NCI-H2029 treated with DMSO at 0.1 percent for 48 hours (cell line): Measurements from ENCODE around the gene LBR.
A peak's percentile ranks its signal among the peaks of the same experiment; 100 is the strongest.

ENCODE experiments used
- DNase-seq: peaks from one replicate; lab custom pipeline; 2025; lab: John Stamatoyannopoulos, UW

Gene LBR

GRCh38 chr1:225464851-225465792, 37.3 kb upstream of the LBR start:
- peak; percentile 12 for DNase-seq

GRCh38 chr1:225462714-225463574, 35.1 kb upstream of the LBR start:
- DNase-seq: peak; percentile 30

DNA sequence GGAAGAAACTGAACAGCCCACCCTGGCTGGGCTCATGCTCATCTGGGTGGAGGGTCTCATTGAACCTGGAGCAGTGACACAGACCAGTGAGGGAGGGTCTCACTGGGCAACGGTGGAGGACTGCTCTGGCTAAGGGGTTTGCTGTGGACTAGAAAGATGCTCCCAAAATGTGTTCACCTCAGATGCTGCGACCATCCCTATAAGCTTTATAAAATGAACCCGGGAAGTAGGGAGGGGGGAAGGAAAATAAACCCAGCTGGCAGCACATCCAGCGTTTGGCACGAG, 34.5 kb upstream of the LBR start:
- no peak for DNase-seq

DNA sequence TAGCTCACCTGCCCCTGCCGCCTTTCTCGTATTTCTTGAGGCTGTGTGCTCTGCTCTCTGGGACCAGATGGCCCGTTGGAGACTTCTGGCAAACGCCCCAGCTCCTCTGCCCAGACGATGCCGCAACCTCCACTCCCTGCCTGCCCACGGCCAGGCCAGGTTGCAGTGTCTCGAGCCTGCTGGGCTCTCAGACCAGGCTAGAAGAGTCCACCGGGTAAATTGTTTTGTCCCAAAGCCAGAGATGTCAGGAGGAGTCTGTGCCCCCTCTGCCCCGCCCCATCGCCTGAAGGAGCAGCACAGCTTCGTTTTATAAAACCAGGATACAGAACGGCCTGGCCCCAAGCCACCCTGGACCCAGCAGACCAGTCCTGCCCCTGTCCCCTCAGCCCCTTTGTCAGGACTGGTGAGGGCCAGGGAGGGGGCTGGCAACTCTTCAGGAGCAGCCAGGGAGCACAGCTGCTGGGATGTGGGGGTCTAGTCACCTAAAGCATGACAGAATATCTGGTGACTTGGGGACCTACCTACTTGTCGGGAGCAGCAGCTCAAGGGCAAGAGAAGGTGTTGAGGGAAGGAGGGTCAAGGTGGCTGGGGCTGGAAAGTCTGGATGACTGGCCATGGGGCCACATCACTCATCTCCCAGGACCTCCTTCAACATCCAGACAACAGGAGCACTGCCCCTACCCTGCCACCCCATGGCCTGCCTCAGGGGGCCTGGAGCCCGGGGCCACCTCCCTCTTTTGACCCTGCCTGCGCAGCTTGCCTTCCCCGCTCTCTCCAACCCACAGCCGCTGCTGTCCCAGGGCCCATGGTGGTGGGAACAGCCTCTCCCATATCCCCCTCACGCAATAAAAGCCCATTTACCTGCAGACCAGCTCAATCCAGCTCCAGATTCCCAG, 33.9 kb upstream of the LBR start:
- no peak for DNase-seq

DNA sequence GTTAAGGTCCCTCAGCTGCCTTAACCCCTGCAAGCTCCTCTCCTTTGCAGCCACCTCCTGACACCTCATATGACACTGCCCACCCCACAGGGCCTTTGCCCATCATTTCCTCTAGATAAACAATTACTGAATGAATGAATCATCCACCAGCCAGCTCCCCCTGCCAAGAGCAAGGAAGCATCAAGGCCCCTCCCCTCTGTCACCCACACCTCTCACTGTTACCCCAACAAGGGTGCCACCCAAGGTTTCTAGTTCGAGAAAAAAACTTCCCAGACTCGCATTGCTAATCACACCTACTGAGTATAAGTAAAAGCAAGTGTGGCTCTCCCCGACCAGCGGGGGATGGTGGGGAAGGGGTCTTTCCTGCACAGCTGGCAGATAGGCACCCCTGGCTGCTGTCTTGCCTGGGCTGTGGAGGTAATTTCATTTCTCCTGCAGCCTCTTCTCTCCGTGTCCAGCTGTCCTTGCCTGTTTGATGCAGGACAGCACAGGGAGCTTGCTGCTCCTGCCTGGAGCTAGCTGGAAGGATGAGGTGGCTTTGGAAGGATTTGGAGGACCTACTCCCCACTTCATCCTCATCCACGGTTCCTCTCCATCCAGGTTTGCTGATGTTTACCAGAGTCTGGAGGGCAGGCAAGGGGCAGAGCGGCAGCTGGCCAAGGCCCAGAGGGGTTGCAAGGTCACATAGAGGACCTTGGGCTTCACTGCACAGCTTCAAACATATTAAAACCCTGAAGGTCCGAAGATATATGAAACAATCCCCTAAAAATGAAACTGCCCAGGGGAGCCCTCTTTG, 33.1 kb upstream of the LBR start:
- no peak for DNase-seq

- no peak for DNase-seq
Observed at GRCh38 chr1:225460021-225460736, 32.3 kb upstream of the LBR start.

DNA sequence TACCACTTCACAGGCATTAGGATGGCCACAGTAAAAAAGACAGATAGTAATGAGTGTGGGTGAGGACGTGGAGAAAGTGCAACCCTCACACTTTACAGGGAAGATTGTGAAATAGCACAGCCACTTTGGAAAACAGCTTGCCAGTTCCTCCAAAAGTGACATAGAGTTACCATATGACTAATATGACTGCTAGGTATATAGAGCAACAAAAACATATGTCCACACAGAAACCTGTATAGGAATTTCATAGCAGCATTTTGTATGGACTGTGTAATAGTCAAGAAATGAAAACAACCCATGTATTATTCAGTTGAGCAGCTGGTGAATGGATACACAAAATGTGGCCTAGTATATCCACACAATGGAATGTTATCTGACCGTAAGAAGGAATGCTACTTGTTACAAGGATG, 30.4 kb upstream of the LBR start:
- no peak for DNase-seq

GRCh38 chr1:225454733-225455132, 26.9 kb upstream of the LBR start:
- peak; percentile 22 for DNase-seq

DNA sequence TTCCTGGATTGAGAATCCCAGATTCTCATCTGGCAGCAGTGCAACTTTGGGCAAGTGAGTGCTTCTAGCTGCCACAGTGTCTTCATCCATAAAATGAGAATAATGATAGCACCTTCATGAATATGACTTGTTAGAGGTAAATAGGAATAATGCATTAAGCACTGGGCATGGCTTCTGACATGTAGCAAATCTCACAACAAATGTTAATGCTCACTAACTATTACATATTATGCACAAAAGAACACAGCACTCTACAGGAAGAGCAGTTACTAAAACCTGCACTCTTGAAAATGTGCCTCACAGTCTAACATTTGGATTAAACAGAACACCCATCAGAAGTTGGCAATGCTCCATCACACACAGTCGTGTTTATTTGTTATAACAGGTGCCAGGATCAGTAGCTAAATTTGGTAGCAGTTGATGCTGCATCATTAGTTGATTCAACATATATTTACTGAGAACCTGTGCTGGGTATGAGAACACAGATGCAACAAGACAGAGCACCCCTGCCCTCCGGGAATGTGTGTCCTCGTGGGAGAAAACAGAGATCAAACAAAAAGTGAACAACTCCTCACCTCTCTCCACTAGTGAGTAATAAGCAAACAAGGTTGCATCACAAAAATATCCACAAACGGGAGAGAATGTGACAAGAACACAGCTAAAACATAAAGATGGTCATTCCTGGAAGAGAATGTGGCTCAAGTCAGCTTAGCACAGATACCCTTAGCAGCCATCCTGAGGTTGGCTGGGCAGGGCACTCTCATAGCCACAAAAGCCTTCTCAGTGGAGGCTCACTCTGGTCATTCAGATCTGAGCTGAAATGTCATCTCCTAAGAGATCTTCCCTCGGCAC, 26.2 kb upstream of the LBR start:
- peak; percentile 72 for DNase-seq

GRCh38 chr1:225451840-225452515, 24.1 kb upstream of the LBR start:
- no peak for DNase-seq

GRCh38 chr1:225451340-225451739, 23.5 kb upstream of the LBR start:
- no peak for DNase-seq

GRCh38 chr1:225450491-225451191, 22.8 kb upstream of the LBR start:
- no peak for DNase-seq

GRCh38 chr1:225449774-225450173, 21.9 kb upstream of the LBR start:
- DNase-seq: no peak

- no peak for DNase-seq
Observed at GRCh38 chr1:225449261-225449660, 21.4 kb upstream of the LBR start.

- no peak for DNase-seq
Observed at GRCh38 chr1:225448146-225448805, 20.4 kb upstream of the LBR start.

DNA sequence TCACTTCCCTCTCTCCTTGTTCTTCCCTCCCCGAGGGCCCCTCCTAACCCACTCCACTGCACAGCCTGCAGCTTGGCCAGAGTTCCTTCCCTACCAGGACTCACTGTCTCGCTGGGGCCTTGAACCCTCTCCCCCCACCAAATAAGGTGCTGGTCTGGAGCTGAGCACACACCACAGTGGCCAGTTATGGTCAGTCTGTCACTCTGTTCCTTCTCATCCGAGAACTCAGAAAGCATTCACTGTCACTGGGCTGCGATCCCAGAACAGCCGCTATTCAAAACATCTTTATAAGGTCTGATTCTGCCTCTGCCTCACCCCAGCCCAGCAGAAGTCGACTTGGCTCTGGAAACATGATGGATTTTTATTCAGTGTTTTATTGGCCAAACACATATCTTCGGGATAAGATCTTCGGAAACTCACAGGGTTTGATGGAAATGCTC, 19.8 kb upstream of the LBR start:
- no peak for DNase-seq

- no peak for DNase-seq
Observed at GRCh38 chr1:225446981-225447615, 19.3 kb upstream of the LBR start.
